Adipose tissue (tissue), 3 donors: Measurements from ENCODE around the gene YTHDF1. TPM values are rescaled to one million over a fixed set of nuclear protein-coding genes. Genes with fewer than 3 reads are reported as not detected.

ENCODE experiments used
- H3K27ac ChIP-seq: one replicate; pipeline ENCODE4 v1.5.1; 2013; ENCODE audit warnings: low read depth, low read length
- WGBS, 3 donors: extraction: QIAGEN DNeasy Blood & Tissue Kit; methylation state at CpG; one replicate each; pipeline ENCODE4 v1.1.7; 2013; 5-methylcytosine and 5-hydroxymethylcytosine counted together
- polyA plus RNA-seq, 3 donors: library from polyadenylated mRNA; stranded (reverse); fragments of 200-250 nt; gene quantifications; one replicate each; pipeline ENCODE4 v1.2.3, GENCODE V29; 2013
- donor health status: healthy with polysubstance abuse.
- donor health status: Bipolar disorder and iron deficiency.
- donor health status: healthy.

The YTHDF1 gene
- polyA plus RNA-seq, 3 donors: 10.6 to 21.3 (median 16.8) TPM

- H3K27ac ChIP-seq: no peak overlapping the region
- 72 to 78% (median 76%) methylated on average over 8 of the region's 8 CpGs for WGBS, 3 donors
Observed at GRCh38 chr20:63219447-63219821, 3.5 kb upstream of the YTHDF1 start.

DNA sequence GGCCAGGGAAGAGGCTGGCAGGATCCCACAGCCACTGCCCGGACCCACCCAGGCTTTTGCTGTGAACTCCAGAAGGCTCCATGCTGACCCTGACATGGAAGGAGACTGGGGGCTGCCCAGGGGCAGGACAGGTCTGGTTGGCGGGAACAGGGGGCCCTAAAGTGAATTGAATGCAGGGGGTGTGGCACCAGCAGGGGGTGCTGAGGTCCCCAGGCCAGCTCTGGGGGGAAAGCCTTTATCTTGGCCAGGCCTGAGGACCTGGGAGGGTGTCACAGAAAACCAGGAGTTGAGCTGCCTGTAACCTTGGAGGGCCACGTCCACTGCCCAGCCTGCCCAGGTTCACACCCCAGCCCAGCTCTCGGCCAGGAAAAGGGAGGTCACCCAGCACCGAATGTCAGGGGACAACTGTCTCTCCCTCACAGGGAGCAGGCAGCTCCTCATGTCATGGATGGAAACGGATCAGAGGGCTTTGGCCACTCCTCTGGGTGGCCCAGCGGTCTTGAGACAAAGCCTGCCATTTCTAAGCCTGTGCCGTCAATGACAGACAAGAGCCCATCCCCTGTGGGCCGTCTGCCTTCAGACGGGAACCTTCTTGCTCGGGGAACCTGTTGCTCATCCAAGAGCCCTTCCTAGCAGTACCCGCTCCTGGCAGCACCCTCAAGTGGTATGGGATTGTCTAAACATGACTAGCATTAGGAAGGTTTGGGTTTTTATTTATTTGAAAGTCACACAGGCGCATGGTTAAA lies 2.9 kb upstream of the YTHDF1 start:
- no peak overlapping the region for H3K27ac ChIP-seq
- WGBS, 3 donors: 74 to 81% (median 79%) methylated on average over 13 of the region's 13 CpGs

DNA sequence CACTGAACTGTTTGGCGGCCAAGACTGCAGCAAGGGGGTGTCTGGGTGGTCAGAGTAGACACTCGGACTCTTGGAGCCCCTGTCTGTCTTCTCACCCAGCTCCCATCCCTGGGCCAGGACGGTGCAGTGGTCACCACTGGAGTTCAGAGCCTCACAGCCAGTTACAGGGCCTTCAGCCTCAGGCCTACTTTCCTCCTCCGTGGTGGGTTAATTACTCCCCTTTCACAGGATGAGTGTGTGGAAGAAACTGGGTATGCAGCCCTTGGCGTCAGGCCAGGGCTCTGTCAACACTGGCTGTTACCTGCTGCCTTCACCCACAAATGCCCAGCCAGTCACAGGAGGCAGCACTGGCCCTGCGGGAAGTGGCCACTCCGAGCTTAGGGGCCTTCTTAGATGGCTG lies 1.8 kb upstream of the YTHDF1 start:
- no peak overlapping the region for H3K27ac ChIP-seq
- WGBS, 3 donors: 64 to 87% (median 76%) methylated on average over 7 of the region's 7 CpGs

- H3K27ac ChIP-seq: no peak overlapping the region
- WGBS, 3 donors: 78 to 83% (median 79%) methylated on average over 13 of the region's 13 CpGs
Observed at GRCh38 chr20:63216849-63217471, 1.0 kb upstream of the YTHDF1 start.

- no peak overlapping the region for H3K27ac ChIP-seq
- WGBS, 3 donors: 1 to 2% (median 2%) methylated on average over 62 to 81 of the region's 81 CpGs
Observed at GRCh38 chr20:63215101-63216040, 560 bp downstream of the YTHDF1 start.

- no peak overlapping the region for H3K27ac ChIP-seq
- WGBS, 3 donors: 58 to 80% (median 77%) methylated on average over 6 of the region's 6 CpGs
Observed at GRCh38 chr20:63214514-63214913, 1.4 kb downstream of the YTHDF1 start.

GRCh38 chr20:63212792-63213191 lies 3.1 kb downstream of the YTHDF1 start:
- H3K27ac ChIP-seq: no peak overlapping the region
- WGBS, 3 donors: 83 to 93% (median 85%) methylated on average over 5 of the region's 5 CpGs

DNA sequence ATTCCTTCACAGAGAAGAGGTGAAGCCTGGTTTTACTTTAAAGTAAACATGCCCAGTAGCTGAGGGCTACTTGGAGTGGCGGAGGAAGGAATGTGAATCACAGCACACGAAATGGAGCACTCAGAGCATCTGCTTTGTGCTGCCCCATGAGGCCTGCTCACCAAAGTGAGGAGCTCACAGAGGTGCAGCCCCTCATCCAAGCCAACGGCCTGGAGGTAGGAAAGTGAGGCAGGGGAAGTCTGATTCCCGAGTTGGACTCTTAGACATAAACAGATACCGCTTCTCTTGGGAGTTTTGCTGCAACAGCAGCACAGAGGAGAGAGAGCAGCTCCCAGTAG lies 3.6 kb downstream of the YTHDF1 start:
- WGBS, 3 donors: 68 to 76% (median 69%) methylated on average over 5 of the region's 5 CpGs
- H3K27ac ChIP-seq: no peak overlapping the region

GRCh38 chr20:63210011-63210605 lies 5.8 kb downstream of the YTHDF1 start:
- WGBS, 3 donors: 78 to 82% (median 82%) methylated on average over 11 of the region's 11 CpGs
- no peak overlapping the region for H3K27ac ChIP-seq

GRCh38 chr20:63208346-63208909 lies 7.5 kb downstream of the YTHDF1 start:
- no peak overlapping the region for H3K27ac ChIP-seq
- WGBS, 3 donors: 76 to 84% (median 79%) methylated on average over 6 of the region's 6 CpGs

GRCh38 chr20:63206878-63207277 lies 9.1 kb downstream of the YTHDF1 start:
- WGBS, 3 donors: 80 to 86% (median 81%) methylated on average over 11 of the region's 11 CpGs
- no peak overlapping the region for H3K27ac ChIP-seq

- H3K27ac ChIP-seq: no peak overlapping the region
- 72 to 81% (median 81%) methylated on average over 10 of the region's 10 CpGs for WGBS, 3 donors
Observed at GRCh38 chr20:63205896-63206295, 10.0 kb downstream of the YTHDF1 start.

GRCh38 chr20:63204362-63204761 lies 11.6 kb downstream of the YTHDF1 start:
- H3K27ac ChIP-seq: no peak overlapping the region
- WGBS, 3 donors: 86 to 92% (median 90%) methylated on average over 5 of the region's 5 CpGs

GRCh38 chr20:63202811-63203526 lies 13.0 kb downstream of the YTHDF1 start:
- H3K27ac ChIP-seq: no peak overlapping the region
- WGBS, 3 donors: 92 to 94% (median 94%) methylated on average over 29 of the region's 29 CpGs

DNA sequence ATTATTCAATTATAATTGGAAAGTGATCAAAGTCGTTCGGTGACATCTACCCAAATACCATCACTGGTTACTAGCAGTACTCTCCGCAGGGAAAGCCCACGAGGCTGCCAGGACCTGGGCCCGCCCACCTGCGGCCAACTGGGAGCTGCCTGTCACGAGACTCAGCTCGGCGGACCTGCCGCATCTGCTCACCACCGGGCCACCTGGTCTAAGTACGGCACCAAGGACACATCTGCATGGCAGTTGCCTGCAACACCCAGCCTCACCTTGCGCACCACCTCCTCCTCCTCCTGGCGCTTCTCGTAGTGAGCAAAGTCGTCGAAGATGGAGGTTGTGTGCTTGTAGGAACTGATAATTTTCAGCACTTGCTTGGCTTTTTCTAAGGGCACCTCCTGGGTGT lies 13.9 kb downstream of the YTHDF1 start:
- 83 to 91% (median 85%) methylated on average over 17 of the region's 17 CpGs for WGBS, 3 donors
- no peak overlapping the region for H3K27ac ChIP-seq

DNA sequence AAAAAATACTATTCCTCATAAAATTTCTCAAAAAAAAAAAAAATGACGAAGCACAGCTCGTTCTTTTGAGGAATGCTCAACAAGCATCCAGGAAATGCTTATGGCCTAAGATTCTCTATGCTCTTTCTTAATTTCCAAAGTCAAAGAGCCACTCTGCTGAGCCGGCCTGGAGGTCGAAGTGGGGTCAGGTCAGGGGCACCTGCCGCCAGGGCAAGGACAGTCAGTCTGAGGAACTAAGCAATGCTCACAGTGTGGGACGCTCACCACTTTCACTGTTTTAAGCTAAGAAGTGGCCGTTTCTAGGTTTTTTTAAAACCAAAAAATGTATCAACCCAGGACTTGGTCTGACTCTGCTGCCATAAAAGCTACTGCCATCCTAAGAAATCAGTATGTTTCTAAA lies 17.3 kb downstream of the YTHDF1 start:
- WGBS, 3 donors: 69 to 75% (median 73%) methylated on average over 7 of the region's 7 CpGs
- H3K27ac ChIP-seq: no peak overlapping the region

DNA sequence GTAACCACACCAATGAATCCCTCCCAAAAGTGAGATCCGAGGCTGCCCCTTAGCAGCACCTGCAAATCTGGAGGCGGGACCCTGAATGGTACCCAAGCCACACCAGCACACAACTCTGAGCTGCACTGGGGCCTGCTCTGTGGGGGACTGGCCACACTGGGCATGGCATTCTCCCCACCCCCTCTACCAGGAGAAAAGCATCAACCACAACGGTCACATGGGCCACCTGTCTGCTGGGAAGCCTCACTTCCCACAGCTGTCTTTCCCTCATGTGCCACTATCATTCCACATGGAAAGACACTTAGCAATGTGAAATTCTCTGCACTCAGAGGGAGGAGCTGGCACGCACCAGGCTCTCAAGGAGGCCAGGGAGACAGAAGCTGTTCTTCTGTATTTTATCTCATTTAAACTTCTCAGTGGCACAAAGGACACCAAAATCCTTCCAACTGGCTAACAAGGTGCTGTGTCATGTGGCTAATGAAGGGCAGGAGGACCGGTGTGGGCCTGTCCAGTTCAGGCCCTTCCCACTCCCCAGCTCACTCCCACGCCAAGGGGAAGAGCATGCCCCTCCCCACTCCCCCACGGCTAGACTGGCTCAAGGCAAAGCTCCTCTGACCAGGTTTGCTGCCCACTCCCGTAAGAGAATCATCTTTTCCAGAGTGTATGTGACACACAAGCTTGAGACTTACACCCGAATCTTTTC lies 19.0 kb downstream of the YTHDF1 start:
- H3K27ac ChIP-seq: no peak overlapping the region
- WGBS, 3 donors: 67 to 77% (median 74%) methylated on average over 8 to 9 of the region's 9 CpGs
